GM12878 (cell line): ENCODE data around the gene PCYT1B. TPM values are rescaled to one million over a fixed set of nuclear protein-coding genes. Genes with fewer than 3 reads are reported as not detected.

Source experiments
- ATAC-seq: fragments of 200-7000 bp; cut with Tn5 transposase; 3 replicates; pipeline ENCODE4 v1.9.1; 2020; ENCODE audit warnings: mild to moderate bottlenecking, moderate library complexity
- BruUV-seq: library from RNA; stranded (reverse); fragments of 400-500 nt; replicated peaks from 2 replicates; lab custom pipeline; 2021; lab: Mats Ljungman, UMichigan
- CTCF ChIA-PET: fragments of 300-600 bp; sonication (Branson Sonifier 250); formaldehyde crosslinking; extraction: SDS; loops from one replicate; lab custom pipeline; 2021; ENCODE audit warnings: inconsistent platforms; lab: Yijun Ruan, JAX
- POLR2A ChIA-PET: fragments of 350-600 bp; formaldehyde crosslinking; extraction: SDS; loops from one replicate; lab custom pipeline; 2021; ENCODE audit warnings: inconsistent platforms; lab: Charles Lee
- RAD21 ChIA-PET: fragments of 300-600 bp; sonication (Branson Sonifier 250); formaldehyde crosslinking; loops from one replicate; lab custom pipeline; 2023; ENCODE audit warnings: antibody characterized with exemption; ENCODE audit not compliant: unreplicated experiment; lab: Charles Lee
- SMC1A ChIA-PET: fragments of 300-600 bp; sonication (Branson Sonifier 250); formaldehyde crosslinking; loops from one replicate; lab custom pipeline; 2023; ENCODE audit not compliant: unreplicated experiment, uncharacterized antibody; lab: Charles Lee
- DNase-seq: peaks from one replicate; pipeline ENCODE4 v3.0.0-alpha.2; 2011; ENCODE audit warnings: low read depth, low spot score
- FAIRE-seq: peaks from 3 replicates; lab custom pipeline; 2011; peaks lifted over from hg19 to GRCh38; lab: Jason Lieb, UNC
- H2AFZ ChIP-seq: 2 replicates; pipeline ENCODE4 v1.6.0; 2011; ENCODE audit warnings: low read depth, low read length, control low read depth; ENCODE audit not compliant: control insufficient read depth
- H3K27ac ChIP-seq: 2 replicates; pipeline ENCODE4 v1.5.1; 2011; ENCODE audit warnings: control low read depth; ENCODE audit not compliant: control insufficient read depth, insufficient read depth
- H3K27me3 ChIP-seq, 2 experiments: replicated peaks in 1 of 2; 2 replicates each; pipeline versions ENCODE4 v1.6.0 to v1.6.1; 2011; ENCODE audit warnings: low read length in 1 of 2; ENCODE audit not compliant: control insufficient read depth in 2 of 2, insufficient read depth in 2 of 2
- H3K36me3 ChIP-seq, 2 experiments: 2 replicates each; pipeline ENCODE4 v1.5.1; 2011; ENCODE audit warnings: low read length in 1 of 2; ENCODE audit not compliant: control insufficient read depth in 2 of 2, insufficient read depth in 2 of 2
- H3K4me1 ChIP-seq: 2 replicates; pipeline ENCODE4 v1.6.1; 2011; ENCODE audit warnings: mild to moderate bottlenecking, low read length, moderate library complexity, mixed read lengths; ENCODE audit not compliant: control insufficient read depth, insufficient read depth
- H3K4me2 ChIP-seq: 2 replicates; pipeline ENCODE4 v1.6.0; 2011; ENCODE audit warnings: control low read depth; ENCODE audit not compliant: control insufficient read depth, insufficient read depth
- H3K4me3 ChIP-seq: fragments of 200-600 bp; sonication (generic); 2 replicates; pipeline ENCODE4 v1.5.1; 2016
- H3K79me2 ChIP-seq: 2 replicates; pipeline ENCODE4 v1.6.0; 2011; ENCODE audit warnings: low read length; ENCODE audit not compliant: control insufficient read depth, insufficient read depth
- H3K9ac ChIP-seq: 2 replicates; pipeline ENCODE4 v1.8.0; 2011; ENCODE audit warnings: low read length, control low read depth, mixed read lengths; ENCODE audit not compliant: control insufficient read depth, insufficient read depth
- H3K9me3 ChIP-seq: replicated peaks from 3 replicates; pipeline ENCODE4 v1.5.1; 2011; ENCODE audit warnings: mild to moderate bottlenecking, low read length; ENCODE audit not compliant: control insufficient read depth, insufficient read depth
- H4K20me1 ChIP-seq: 2 replicates; pipeline ENCODE4 v1.6.0; 2011; ENCODE audit not compliant: control insufficient read depth, insufficient read depth
- BACH1 ChIP-seq: fragments of 450-650 bp; IDR thresholded peaks from 2 replicates; pipeline ENCODE4 v1.6.1; 2017; ENCODE audit warnings: mild to moderate bottlenecking, borderline replicate concordance
- CBFB ChIP-seq: IDR thresholded peaks from 2 replicates; pipeline ENCODE4 v1.6.1; 2016; ENCODE audit warnings: antibody characterized with exemption, low read depth
- CEBPZ ChIP-seq: fragments of 150-350 bp; IDR thresholded peaks from 2 replicates; pipeline ENCODE4 v1.6.1; 2016; ENCODE audit warnings: low read depth, low read length
- FOXK2 ChIP-seq: fragments of 450-650 bp; IDR thresholded peaks from 2 replicates; pipeline ENCODE4 v1.6.1; 2017; ENCODE audit warnings: mild to moderate bottlenecking, moderate library complexity
- HCFC1 ChIP-seq: fragments of 150-350 bp; IDR thresholded peaks from 2 replicates; pipeline ENCODE4 v1.6.1; 2014; ENCODE audit warnings: low read length
- KLF5 ChIP-seq: fragments of 450-650 bp; IDR thresholded peaks from 2 replicates; pipeline ENCODE4 v1.6.1; 2014; ENCODE audit warnings: mild to moderate bottlenecking; ENCODE audit not compliant: partially characterized antibody
- MEF2B ChIP-seq: fragments of 450-650 bp; IDR thresholded peaks from 2 replicates; pipeline ENCODE4 v1.6.1; 2018; ENCODE audit warnings: mild to moderate bottlenecking, moderate library complexity; ENCODE audit not compliant: partially characterized antibody, poor library complexity, severe bottlenecking
- MTA3 ChIP-seq: IDR thresholded peaks from 2 replicates; pipeline ENCODE4 v1.6.1; 2012; ENCODE audit warnings: low read length, inconsistent platforms, borderline replicate concordance
- MYB ChIP-seq: fragments of 150-350 bp; IDR thresholded peaks from 2 replicates; pipeline ENCODE4 v1.6.1; 2014; ENCODE audit warnings: mild to moderate bottlenecking, low read depth, low read length, borderline replicate concordance
- PAX5 ChIP-seq: IDR thresholded peaks from 2 replicates; pipeline ENCODE4 v1.6.1; 2011; ENCODE audit warnings: low read depth, low read length, borderline replicate concordance
- RBBP5 ChIP-seq: fragments of 200-600 bp; sonication (generic); conservative IDR thresholded peaks from 2 replicates; pipeline ENCODE4 v1.6.1; 2016
- RELA ChIP-seq: fragments of 450-650 bp; IDR thresholded peaks from 2 replicates; pipeline ENCODE4 v1.8.0; 2014; ENCODE audit warnings: borderline replicate concordance; ENCODE audit not compliant: partially characterized antibody
- RFX5 ChIP-seq: IDR thresholded peaks from 2 replicates; pipeline ENCODE4 v1.6.1; 2011; ENCODE audit warnings: low read depth, low read length, improper control_type of control experiment
- STAT3 ChIP-seq: IDR thresholded peaks from 2 replicates; pipeline ENCODE4 v1.6.1; 2011; ENCODE audit warnings: low read depth, low read length, improper control_type of control experiment
- ZBED1 ChIP-seq: IDR thresholded peaks from 2 replicates; pipeline ENCODE4 v1.6.1; 2016; ENCODE audit warnings: borderline replicate concordance
- in situ Hi-C: fragments of 300-500 bp; cut with MboI; formaldehyde crosslinking; loops from 9 replicates; pipeline ENCODE4 v1.14.3; 2018; ENCODE audit warnings: mixed read lengths
- intact Hi-C: fragments of 100-400 bp; cut with micrococcal nuclease; formaldehyde crosslinking; loops from one replicate; pipeline ENCODE4 v1.14.2; 2022; ENCODE audit not compliant: unreplicated experiment
- polyA plus RNA-seq, 11 experiments: library from polyadenylated mRNA; depleted of rRNA in 4 of 11; unstranded in 6 of 11; stranded (reverse) in 5 of 11; fragments of >200 nt; fragmentation: Nextera tagmentation in 4 of 11; fragmentation: Illumina TruSeq in 1 of 11; extraction: Ambion mirVana in 4 of 11; extraction: Trizol in 1 of 11; gene quantifications; 1 replicate in 1 of 11; 2 replicates in 10 of 11; pipeline versions ENCODE4 v1.2.1 to v1.2.3, GENCODE V29; 2011 to 2016; ENCODE audit warnings: inconsistent platforms in 2 of 11, missing spikeins in 2 of 11, low read depth in 1 of 11
- total RNA-seq, 4 experiments: library from RNA; depleted of rRNA in 3 of 4; stranded (reverse); fragments of >200 nt in 3 of 4; fragmentation: Illumina TruSeq in 1 of 4; extraction: Trizol in 1 of 4; gene quantifications; 2 replicates each; pipeline versions ENCODE4 v1.2.1 to v1.2.3, GENCODE V29; 2013 to 2021
- TF ChIP-seq, protein P1 (sequence below): fragments of 150-350 bp; IDR thresholded peaks from 2 replicates; pipeline ENCODE4 v1.6.1; 2014; ENCODE audit warnings: mild to moderate bottlenecking, low read depth, low read length
- TF ChIP-seq, protein P2 (sequence below): fragments of 450-650 bp; formaldehyde crosslinking; IDR thresholded peaks from 2 replicates; pipeline ENCODE4 v1.4.0; 2022; ENCODE audit warnings: mild to moderate bottlenecking, moderate library complexity

PCYT1B gene
- total and polyA plus RNA-seq, 10 of the 15 experiments (the other 5 are each of a cell fraction or from before 2014, with no cell fraction given): 0.10 TPM; not detected in 9

DNA sequence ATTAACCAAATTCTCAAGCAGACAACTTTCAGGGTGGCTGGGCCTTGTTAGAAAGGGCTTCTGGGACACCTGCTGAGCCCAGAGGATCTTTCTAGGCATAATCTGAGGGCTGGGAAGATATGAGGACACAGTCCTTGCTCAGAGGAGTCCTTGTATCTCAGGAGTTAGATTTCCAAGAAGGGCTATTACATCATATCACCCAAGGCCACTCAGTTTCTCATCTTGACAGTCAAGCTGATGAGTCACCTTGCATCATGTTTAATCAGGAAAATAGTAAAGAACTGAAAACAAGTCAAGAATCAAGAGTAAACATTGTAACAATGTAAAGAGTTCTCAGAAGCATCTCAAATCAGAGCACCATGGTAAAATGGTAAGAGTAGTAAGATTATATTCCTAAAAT is 4.0 kb downstream of the PCYT1B start:
- RAD21 ChIA-PET: no interaction called here
- intact Hi-C loops: no loop called here
- DNase-seq (no peak), ATAC-seq (no peak), FAIRE-seq (no peak)
- no peaks in the 10 kb centered on the region; the same call in 1 of the 2 replicates for H3K4me1 ChIP-seq
- no peak overlapping the region for H2AFZ ChIP-seq
- H3K4me3 ChIP-seq: no peak overlapping the region
- no peaks in the 10 kb centered on the region for H3K79me2 ChIP-seq
- H3K36me3 ChIP-seq: no peaks in the 10 kb centered on the region
- no peak overlapping the region for H3K4me2 ChIP-seq
- no peak overlapping the region for H3K27ac ChIP-seq
- H3K9ac ChIP-seq: no peak overlapping the region
- H4K20me1 ChIP-seq: no peaks in the 10 kb centered on the region
- POLR2A ChIA-PET: no interaction called here
- SMC1A ChIA-PET: no interaction called here
- no peaks in the 10 kb centered on the region for H3K9me3 ChIP-seq
- BruUV-seq: no TSS peak
- H3K27me3 ChIP-seq: peaks cover 0 to 12% of the 10 kb centered on the region in 2 experiments; a peak in 3 of 4 replicates
- CTCF ChIA-PET: no interaction called here
- TF ChIP-seq RELA (no peak), RBBP5 (no peak), ZBED1 (no peak), KLF5 (no peak), BACH1 (no peak), MTA3 (no peak), PAX5 (no peak), HCFC1 (no peak), CBFB (no peak), FOXK2 (no peak), MYB (no peak), RFX5 (no peak), STAT3 (no peak), MEF2B (no peak), CEBPZ (no peak)
- TF ChIP-seq, protein P1, sequence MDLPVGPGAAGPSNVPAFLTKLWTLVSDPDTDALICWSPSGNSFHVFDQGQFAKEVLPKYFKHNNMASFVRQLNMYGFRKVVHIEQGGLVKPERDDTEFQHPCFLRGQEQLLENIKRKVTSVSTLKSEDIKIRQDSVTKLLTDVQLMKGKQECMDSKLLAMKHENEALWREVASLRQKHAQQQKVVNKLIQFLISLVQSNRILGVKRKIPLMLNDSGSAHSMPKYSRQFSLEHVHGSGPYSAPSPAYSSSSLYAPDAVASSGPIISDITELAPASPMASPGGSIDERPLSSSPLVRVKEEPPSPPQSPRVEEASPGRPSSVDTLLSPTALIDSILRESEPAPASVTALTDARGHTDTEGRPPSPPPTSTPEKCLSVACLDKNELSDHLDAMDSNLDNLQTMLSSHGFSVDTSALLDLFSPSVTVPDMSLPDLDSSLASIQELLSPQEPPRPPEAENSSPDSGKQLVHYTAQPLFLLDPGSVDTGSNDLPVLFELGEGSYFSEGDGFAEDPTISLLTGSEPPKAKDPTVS: no peak
- TF ChIP-seq, protein P2, sequence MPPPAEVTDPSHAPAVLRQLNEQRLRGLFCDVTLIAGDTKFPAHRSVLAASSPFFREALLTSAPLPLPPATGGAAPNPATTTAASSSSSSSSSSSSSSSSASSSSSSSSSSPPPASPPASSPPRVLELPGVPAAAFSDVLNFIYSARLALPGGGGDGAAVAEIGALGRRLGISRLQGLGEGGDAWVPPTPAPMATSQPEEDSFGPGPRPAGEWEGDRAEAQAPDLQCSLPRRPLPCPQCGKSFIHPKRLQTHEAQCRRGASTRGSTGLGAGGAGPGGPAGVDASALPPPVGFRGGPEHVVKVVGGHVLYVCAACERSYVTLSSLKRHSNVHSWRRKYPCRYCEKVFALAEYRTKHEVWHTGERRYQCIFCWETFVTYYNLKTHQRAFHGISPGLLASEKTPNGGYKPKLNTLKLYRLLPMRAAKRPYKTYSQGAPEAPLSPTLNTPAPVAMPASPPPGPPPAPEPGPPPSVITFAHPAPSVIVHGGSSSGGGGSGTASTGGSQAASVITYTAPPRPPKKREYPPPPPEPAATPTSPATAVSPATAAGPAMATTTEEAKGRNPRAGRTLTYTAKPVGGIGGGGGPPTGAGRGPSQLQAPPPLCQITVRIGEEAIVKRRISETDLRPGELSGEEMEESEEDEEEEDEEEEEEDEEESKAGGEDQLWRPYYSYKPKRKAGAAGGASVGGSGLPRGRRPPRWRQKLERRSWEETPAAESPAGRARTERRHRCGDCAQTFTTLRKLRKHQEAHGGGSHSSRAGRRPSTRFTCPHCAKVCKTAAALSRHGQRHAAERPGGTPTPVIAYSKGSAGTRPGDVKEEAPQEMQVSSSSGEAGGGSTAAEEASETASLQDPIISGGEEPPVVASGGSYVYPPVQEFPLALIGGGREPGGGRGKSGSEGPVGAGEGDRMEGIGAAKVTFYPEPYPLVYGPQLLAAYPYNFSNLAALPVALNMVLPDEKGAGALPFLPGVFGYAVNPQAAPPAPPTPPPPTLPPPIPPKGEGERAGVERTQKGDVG (CRISPR knock-in tag): no peak
- in situ Hi-C loops: no loop called here
